GM21786 (cell line): Measurements from ENCODE around the gene KCNQ2.

Experiments used
- ATAC-seq: cut with Tn5 transposase; IDR thresholded peaks from one replicate; pipeline ENCODE4 v1.9.1; 2021; ENCODE audit not compliant: unreplicated experiment

The KCNQ2 gene

DNA sequence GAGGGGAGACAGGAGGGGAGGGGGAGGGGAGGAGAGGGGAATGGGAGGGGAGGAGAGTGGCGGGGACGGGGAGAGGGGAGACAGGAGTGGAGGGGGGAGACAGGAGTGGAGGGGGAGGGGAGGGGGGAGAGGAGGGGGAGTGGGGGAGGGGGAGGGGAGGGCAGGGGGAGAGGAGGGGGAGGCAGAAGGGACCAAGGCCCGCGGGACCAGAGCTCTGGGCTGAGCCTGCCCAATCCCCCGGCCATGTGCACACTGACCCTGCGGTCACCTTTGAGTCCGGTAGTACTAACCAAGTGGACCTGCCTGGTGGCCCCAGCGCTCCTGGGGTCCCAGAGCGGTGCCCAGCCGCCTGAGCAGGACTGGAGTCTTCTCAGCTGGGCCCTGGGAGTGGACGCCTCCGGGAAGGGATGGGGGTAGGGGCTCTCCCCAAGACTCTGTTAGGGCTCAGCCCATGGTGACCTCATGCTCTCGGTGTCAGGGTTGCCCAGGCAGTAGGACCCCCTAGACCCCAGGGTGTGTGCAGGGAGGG lies 471 bp upstream of the KCNQ2 start:
- ATAC-seq: no peak

DNA sequence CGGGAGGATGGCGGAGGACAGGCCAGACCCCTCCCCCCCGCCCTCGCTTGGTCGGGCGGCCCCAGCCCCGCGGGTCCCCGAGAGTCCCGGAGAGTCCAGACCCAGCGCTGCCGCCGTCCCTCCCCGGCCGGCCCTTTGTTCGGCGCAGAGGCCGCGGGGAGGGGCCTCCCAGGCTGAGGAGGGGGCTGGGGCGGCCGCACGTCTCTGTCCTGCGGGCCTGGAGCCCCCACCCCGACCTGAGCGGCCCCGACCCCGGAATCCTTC lies 806 bp downstream of the KCNQ2 start:
- ATAC-seq: no peak

DNA sequence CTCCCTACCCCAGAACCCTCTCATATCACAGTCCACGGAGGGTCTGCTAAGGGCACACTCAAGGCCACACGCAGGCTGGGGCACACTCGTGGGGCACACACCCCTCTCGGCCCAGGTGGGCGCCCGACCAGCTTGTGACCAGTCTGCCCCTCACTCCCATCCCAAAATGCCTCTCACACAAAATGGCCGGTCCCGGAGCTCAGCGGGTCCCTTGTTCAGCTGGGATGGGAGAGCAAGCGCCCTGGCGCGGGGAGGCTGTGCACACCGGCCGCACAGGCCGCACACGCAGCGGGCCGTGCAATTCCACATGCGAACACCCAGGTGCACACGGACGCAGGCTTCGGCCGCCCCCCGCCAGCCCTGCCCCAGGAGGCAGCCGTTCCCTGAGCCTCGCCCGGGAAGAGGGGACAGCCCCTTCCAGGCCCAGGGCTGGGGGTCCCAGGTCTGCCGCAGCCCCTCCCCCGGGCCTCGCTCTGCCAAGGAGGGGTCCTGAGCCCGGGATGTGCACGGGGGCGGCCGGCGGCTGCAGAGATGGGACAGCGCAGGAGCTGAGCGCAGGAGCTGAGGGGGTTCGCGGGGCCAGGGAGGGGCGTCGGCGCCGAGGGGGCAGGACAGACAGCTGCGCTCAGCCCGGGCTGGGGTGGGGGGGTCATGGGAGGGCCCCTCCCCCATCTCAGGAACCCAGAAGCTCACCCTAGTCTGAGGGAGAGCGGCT lies 1.3 kb downstream of the KCNQ2 start:
- ATAC-seq: no peak

DNA sequence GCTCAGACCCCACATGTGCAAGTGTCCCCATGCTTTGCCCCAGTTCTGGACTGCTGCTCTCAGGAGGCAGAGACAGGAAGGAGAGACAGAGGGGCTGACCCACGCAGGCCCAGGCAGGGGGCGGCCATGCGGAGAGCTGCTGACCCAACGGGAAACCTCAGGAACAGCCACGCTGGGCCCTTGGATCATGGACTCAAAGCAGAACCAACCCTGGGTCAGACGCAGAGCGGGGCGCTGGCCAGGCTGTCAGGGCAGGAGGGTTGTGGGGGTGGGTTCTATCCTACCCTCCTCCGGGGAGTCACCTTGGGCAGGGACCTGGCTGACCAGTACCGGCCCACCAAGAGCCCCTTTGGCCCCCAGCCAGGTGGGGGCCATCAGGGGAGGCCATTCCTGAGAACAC lies 2.0 kb downstream of the KCNQ2 start:
- ATAC-seq: no peak

DNA sequence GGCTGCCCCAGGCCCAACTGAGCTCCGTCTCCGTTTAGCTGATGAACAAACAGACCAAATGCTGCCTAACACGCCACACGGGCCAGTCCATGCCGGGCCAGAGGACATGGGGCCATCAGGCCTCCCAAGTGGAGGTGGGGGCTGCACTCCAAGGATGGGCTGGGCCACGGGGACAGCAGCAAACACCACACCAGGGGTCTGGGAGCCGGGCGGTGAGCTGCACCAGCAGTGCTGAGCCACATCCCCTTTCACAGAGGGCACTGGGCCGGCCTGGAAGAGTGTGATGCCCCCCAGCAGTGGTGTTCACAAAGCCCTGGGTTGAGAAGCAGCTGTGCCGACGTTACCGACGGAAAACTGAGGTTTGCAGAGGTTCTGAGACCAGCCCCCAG lies 2.7 kb downstream of the KCNQ2 start:
- no peak for ATAC-seq

DNA sequence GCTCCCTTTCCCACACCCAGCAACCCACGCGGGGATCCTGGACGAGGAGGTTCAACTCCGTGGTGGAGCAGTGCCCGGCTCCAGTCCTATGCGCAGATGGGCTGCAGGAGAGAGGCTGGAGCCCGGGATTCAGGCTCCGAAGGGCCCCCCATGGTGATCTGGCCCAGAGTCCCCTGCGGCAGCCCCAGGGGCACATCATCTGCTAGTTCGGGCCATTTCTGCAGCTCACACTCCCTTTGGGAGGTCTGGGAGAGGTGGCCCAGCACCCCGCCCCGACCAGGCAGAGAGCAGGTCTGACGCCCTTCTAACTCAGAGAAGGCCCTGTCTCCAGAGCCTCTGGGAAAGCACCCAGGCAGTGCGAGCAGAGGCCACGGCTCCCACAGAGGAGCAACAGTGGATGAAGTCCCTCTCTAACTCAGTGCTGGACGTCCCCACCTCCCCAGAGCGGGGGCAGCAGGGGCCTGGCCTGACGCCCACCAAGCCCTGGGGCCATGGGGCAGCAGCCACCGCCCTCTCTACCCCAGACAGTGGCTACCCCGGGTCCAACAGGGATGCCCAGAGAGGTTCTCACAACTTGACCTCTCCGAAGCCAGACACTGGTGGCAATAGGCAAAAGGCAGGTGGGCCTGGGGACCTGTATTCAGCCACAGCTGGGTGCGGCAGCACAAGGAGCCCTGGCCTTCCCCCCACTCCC lies 3.3 kb downstream of the KCNQ2 start:
- no peak for ATAC-seq

DNA sequence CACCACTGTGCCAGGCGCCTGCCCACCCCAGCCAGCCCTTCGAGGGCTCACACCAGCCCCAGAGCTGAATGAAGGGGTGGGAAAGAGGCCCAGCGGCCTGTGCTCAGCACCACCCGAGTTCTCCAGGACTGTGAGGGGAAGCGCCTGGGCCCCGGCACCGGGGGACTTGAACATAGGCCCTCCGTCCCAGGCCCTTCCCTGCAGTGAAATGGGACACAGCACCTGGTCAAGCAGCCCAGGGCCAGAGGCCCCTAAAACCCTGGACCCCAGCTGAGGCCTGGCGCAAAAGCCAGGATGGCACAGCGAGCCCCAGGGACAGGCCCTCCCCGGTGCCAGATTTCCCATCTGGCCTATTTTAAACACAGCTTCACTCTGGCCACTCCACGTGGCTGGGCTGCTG lies 4.0 kb downstream of the KCNQ2 start:
- no peak for ATAC-seq

DNA sequence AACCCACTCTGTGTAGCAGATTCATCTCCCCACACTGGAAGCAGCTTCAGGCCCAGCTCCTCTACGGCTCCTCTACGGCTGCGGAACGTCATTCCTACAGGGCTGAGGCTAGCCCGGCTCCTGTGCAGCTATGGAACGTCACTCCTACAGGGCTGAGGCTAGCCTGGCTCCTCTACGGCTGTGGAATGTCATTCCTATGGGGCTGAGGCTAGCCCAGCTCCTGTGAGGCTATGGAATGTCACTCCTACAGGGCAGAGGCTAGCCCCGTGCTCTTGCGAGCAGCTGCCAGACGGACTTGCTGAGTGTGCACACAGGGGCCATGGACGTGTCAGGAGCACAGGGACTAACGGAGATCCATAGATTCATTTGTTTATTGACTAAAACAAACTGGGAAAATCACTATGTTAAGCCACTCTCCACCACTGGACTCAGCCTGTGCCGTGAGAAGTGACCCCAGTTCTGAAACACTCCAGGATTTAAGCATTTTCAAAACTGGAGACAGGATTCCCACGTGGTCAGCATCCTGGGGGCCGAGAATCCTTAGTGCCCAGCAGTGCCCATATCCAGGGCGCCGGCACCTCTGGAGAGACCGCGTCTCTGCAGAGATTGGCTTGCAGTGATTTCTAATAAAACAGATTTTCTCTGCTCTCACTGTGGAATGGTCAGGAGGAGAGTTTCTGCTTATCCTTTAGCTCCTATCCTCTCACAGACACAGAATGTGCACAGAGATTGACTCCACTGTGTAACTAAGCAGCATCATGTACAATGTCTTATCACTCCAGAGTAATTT lies 5.0 kb downstream of the KCNQ2 start:
- ATAC-seq: no peak

DNA sequence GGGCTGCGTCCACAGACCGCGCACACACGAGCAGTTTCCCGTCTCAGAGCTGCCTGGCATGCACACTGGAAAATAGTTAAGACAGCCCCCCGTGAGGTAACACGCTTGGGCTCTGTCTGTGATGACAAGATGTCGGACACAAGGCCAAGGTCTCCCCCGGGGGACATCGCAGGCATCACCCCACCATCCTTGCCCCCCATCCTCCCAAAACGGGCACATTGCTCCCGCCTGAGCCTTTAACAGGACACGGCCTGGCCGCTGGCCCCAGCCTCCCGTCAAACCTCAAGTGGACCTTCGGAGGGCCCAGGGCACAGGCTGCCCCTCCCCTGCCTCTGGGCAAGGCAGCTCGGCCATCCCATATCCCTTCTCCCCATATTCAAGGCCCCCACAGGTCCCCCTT lies 5.6 kb downstream of the KCNQ2 start:
- ATAC-seq: no peak

DNA sequence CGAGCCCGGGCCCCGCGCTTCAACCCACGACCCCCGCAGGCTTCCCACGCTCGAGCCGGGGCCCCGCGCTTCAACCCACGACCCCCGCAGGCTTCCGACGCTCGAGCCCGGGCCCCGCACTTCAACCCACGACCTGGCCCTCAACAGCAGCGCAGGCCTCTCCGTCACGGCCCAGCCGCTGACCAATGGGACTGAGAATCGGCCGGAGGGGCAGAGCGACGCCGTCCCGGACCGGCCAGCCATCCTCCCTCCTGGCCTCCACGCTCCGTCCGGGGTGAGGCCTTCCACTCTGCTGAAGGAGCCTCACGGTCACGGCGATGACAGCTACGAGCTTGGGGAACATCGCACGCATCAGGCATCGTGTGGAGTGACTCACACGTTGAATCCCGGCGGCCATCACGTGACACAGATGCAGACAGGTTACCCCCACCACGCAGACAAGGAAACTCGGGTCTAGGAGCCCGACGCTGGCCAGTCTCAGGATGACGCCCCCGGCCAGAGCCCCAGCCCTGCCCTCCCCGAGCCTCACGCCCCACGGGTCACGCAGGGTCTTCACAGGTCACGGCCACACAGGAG lies 6.1 kb downstream of the KCNQ2 start:
- no peak for ATAC-seq

DNA sequence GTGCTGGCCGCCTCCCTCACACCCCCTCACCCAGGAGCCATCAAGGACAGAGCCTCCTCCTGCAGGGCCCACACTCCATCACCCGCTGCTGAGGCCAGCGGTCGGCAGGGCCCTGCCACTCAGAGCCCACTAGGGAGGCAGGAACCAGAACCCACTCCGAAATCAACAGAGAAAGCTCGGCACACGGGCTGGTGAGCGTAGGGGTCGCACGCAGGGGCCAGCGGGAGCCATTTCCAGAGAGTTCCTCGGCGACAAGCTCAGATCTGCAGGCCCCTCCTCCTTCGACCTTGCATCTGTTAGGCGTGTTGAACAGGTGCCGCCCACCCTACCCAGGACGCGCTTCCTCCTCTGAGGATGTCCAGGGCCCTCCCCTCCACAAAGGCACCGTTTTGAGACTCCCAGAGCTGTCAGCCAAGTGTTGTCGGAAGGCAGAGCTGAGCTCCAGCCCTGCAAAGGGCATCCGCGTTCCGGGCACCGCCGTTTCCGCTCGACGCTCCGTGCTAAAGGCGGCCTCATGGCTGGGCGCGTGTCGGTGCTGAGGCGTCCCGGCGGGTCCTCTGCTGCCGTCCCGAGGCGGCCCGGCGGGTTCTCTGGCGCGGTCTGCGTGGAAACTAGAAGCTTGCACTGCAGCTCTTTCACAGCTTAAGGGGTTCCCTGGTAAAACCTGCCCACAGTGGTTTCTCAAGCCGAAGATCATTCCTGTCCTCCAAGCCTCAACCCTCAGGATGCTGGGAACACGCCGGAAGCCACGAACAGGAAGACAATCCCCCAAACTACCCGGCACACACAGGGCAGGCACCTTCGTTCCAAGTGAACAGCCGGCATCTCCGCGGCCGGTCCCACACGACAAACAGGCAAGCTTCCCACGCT lies 6.8 kb downstream of the KCNQ2 start:
- ATAC-seq: no peak

DNA sequence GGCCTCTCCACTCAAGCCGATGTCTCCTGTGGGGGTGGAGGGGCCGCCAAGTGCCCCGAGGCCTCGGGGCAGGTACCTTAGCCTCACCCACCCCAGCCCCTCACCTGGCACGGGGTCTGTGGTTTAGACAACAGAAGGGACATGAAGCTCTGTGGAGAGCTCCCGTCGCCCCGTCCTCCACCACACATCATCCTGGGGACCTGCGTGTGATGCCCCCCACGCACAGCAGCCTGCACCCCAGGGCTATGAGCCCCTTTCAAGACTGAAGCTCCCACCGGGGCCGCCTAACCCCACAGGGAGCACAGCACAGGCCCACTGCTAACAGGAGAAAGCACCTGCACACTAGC lies 8.2 kb downstream of the KCNQ2 start:
- no peak for ATAC-seq

DNA sequence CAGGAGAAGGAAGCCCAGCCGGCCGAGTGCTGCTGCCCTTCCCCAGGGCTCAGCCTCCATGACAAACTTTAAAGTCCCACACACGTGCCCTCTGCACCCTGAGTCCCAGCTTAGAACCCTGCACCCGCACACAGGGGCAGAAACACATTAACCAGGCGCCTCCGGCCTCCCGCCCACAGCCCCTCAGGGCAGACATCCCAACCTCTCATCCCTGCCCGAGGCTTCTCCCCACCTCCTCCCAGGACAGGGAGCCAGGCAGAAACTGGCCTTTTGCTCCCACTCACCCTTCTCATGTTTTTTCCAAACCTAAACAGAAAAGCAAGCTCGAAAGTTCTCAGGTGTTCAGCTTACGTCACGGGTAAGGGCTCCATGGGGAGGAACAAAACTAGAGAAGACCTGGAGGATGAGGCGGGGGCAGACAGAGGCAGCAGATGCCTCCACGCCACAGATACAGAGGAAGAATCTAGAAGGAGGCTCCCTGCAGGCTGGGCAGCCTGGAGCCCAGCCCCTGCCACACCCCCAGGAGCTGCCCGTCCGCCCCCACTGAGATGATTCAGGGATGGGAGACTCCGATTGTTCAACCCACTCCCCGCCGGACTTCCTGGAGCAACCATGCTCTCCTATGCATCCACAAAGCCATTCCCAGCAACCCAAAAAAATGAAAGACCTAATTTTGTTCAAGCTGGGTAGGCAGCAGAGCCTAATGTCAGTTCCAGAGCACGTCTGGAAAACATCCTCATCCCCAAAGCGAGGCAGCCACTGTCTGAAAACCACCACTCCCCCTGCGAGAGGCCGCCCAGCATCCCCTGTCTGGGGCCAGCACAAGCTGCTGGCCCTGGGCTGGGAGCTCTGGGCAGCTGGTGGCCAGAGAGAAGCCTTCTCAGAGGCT lies 8.8 kb downstream of the KCNQ2 start:
- ATAC-seq: no peak

DNA sequence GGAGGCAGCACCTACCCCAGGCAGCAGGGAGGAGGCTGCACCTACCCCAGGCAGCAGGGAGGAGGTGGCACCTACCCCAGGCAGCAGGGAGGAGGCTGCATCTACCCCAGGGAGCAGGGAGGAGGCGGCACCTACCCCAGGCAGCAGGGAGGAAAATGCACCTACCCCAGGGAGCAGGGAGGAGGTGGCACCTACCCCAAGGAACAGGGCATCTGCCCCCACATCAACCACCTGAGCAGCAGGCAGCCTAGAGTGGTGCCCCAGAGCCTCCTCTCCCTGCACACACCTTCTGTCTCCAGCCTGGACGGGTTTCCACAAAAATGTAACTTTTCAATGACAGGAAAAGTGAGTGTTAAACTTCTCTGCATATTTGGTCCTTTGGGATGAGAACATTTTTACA lies 10.2 kb downstream of the KCNQ2 start:
- ATAC-seq: no peak

DNA sequence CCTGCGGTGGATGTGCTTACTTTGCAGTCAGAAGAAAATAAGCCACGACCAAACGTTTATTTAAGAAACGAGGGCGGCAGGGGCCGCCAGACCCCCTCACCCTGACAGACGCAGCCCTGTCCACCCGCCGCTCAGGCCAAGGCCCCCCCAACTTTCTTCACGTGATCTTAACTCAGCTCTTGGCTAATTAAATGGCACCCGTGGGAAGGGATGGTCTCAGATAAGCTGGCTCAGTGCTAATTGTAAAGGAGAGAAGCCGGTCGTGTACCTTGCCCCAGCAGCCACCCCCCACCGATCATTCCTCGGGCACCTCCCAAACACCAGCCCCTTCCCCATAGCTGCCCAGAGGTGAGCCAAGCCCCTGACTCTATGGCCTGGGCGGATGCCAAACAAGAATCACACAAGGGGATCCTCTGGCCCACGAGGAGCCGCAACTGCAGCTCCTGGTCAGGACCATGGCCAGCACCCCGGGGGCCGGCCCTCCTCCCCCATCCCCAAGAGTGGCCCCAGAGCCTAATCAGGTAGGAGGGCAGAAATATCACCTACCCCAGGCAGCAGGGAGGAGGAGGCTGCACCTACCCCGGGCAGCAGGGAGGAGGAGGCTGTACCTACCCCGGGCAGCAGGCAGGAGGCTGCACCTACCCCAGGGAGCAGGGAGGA lies 11.2 kb downstream of the KCNQ2 start:
- no peak for ATAC-seq

DNA sequence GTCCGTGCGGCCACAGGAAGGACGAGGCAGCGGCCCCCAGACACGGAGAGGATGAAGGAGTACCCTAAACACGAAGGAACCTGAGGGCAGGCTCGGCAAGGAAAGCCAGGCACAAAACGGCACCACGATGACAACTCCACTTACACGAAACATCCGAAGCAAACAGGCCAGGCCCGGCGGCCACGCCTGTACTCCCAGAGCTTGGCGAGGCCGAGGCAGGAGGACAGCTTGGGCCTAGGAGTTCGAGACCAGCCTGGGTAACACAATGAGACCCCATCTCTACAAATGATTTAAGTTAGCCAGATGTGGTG lies 13.4 kb downstream of the KCNQ2 start:
- ATAC-seq: no peak

DNA sequence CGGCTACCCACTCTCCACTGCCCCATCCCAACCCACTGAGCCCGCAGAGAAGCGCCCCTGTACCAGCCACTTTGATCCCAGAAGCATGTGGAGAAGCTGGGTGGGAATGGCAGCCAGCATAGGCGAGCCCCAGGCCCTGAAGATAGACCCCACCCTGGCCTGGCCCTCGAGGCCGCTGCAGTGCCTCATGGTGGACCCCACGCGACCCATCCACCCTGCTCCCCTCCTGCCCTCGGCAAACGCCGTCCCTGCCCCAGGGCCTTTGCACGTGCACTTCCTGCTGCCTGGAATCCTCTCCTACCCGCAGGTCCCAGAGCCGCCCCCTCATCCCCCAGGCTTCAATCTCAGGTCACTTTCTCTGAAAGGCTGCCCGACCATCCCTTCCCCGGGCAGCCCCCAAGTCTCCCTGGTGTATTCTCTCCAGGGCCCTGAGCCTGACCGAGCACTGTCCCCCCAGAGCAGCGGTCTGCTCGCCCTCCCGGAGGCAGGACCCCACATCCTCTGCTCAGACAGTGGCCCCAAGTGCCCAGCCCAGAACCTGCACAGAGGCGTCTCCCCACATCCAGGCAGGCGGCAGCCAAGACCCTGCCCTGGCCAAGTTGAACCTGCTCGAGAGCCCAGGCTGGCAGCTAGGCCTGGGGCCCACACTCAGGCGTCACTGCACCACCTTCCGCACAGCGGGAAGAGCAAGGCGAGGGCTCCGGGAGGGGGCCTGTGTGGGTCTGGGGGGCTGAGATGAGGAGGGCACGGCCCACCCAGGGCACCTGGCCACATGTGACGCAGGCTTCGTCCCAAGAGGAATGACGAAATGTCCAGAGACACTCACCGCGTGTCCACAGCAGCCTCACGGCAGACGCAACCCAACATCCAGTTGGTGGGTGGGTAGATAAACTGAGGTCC lies 14.0 kb downstream of the KCNQ2 start:
- no peak for ATAC-seq

DNA sequence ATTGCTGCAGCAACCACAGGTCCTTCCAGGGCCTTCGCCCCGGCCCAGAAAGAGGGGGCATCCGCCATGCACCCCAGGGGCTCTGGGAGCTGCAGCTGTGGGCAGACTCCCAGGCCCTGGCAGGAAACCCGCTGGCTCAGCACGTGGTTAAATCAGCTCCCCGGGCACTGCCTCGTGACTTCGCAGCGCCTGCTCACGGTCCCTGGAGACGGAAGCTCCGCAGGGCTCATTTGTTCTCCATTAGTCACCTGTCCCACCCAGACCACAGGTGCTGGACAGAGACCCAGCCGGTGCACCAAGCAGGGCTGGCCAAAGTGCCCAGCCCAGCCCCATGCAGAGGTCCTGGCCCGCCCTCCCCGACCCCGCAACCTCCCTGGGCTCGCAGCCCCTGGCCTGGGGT lies 14.7 kb downstream of the KCNQ2 start:
- no peak for ATAC-seq
